Liver (tissue), 3 donors: ENCODE results near the gene PRMT2.

Experiments used
- FOXA1 ChIP-seq: IDR thresholded peaks from 2 replicates; pipeline ENCODE4 v1.6.1; 2016; ENCODE audit warnings: antibody characterized with exemption
- GABPA ChIP-seq, 2 donors: IDR thresholded peaks in 1 of 2; conservative IDR thresholded peaks in 1 of 2; 2 replicates each; pipeline ENCODE4 v1.6.1; 2016; ENCODE audit warnings: antibody characterized with exemption in 2 of 2, mild to moderate bottlenecking in 1 of 2, moderate library complexity in 1 of 2
- JUND ChIP-seq, 2 donors: IDR thresholded peaks; 2 replicates each; pipeline ENCODE4 v1.6.1; 2016; ENCODE audit warnings: antibody characterized with exemption in 2 of 2
- RAD21 ChIP-seq, 2 donors: IDR thresholded peaks; 2 replicates each; pipeline ENCODE4 v1.6.1; 2016; ENCODE audit warnings: antibody characterized with exemption in 2 of 2, mild to moderate bottlenecking in 2 of 2
- SP1 ChIP-seq: IDR thresholded peaks from 2 replicates; pipeline ENCODE4 v1.6.1; 2018; ENCODE audit warnings: antibody characterized with exemption, mild to moderate bottlenecking
- YY1 ChIP-seq: IDR thresholded peaks from 2 replicates; pipeline ENCODE4 v1.6.1; 2016; ENCODE audit warnings: antibody characterized with exemption, mild to moderate bottlenecking
- TF ChIP-seq, protein P1 (sequence below): IDR thresholded peaks from 2 replicates; pipeline ENCODE4 v1.6.1; 2016; ENCODE audit warnings: antibody characterized with exemption, mild to moderate bottlenecking
- TF ChIP-seq, protein P2 (sequence below): fragments of 150-350 bp; IDR thresholded peaks from 2 replicates; pipeline ENCODE4 v1.5.1; 2017; ENCODE audit warnings: improper control_type of control experiment, low read depth, low read length; ENCODE audit not compliant: missing input control
- donor health status: healthy.
- donor health status: healthy.

DNA sequence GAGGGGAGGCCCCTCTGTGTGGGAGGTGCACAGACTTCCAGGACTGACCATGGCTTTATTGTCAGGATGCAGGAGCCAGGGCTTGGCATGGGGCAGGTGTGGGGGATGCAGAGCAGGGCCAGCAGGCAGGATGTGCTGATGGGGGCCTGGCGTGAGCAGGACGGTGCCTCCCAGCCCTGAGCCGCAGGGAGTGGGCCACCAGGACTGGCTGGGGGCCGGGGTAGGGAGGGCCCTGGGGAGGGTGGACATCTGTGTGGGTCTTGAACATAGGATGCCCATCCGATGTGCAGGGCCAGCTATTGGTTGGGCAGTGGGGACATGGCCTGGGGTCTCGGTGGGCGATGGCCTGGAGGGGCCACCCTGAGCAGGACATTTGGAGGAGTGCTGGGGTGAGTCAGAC is 15.6 kb downstream of the PRMT2 start:
- TF ChIP-seq, protein P1, sequence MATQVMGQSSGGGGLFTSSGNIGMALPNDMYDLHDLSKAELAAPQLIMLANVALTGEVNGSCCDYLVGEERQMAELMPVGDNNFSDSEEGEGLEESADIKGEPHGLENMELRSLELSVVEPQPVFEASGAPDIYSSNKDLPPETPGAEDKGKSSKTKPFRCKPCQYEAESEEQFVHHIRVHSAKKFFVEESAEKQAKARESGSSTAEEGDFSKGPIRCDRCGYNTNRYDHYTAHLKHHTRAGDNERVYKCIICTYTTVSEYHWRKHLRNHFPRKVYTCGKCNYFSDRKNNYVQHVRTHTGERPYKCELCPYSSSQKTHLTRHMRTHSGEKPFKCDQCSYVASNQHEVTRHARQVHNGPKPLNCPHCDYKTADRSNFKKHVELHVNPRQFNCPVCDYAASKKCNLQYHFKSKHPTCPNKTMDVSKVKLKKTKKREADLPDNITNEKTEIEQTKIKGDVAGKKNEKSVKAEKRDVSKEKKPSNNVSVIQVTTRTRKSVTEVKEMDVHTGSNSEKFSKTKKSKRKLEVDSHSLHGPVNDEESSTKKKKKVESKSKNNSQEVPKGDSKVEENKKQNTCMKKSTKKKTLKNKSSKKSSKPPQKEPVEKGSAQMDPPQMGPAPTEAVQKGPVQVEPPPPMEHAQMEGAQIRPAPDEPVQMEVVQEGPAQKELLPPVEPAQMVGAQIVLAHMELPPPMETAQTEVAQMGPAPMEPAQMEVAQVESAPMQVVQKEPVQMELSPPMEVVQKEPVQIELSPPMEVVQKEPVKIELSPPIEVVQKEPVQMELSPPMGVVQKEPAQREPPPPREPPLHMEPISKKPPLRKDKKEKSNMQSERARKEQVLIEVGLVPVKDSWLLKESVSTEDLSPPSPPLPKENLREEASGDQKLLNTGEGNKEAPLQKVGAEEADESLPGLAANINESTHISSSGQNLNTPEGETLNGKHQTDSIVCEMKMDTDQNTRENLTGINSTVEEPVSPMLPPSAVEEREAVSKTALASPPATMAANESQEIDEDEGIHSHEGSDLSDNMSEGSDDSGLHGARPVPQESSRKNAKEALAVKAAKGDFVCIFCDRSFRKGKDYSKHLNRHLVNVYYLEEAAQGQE: no peak
- TF ChIP-seq, protein P2, sequence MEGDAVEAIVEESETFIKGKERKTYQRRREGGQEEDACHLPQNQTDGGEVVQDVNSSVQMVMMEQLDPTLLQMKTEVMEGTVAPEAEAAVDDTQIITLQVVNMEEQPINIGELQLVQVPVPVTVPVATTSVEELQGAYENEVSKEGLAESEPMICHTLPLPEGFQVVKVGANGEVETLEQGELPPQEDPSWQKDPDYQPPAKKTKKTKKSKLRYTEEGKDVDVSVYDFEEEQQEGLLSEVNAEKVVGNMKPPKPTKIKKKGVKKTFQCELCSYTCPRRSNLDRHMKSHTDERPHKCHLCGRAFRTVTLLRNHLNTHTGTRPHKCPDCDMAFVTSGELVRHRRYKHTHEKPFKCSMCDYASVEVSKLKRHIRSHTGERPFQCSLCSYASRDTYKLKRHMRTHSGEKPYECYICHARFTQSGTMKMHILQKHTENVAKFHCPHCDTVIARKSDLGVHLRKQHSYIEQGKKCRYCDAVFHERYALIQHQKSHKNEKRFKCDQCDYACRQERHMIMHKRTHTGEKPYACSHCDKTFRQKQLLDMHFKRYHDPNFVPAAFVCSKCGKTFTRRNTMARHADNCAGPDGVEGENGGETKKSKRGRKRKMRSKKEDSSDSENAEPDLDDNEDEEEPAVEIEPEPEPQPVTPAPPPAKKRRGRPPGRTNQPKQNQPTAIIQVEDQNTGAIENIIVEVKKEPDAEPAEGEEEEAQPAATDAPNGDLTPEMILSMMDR: no peak
- TF ChIP-seq YY1 (no peak), GABPA (IDR thresholded peaks at IDR 0.05 in 1 of 2, conservative IDR thresholded peaks at IDR 0.05 in 1 of 2) (no peak), JUND (IDR thresholded peaks at IDR 0.05) (no peak), RAD21 (IDR thresholded peaks at IDR 0.05) (no peak), SP1 (no peak), FOXA1 (no peak)
